Spleen (tissue), 7 donors: ENCODE data around the gene TRMT44.

ENCODE experiments used
- CTCF ChIP-seq, 11 experiments: fragments of 200-600 bp in 7 of 11; fragments of 450-650 bp in 4 of 11; sonication (generic) in 4 of 11; IDR thresholded peaks in 8 of 11; conservative IDR thresholded peaks in 3 of 11; 1 replicate in 7 of 11; 2 replicates in 4 of 11; pipeline versions ENCODE4 v1.4.0 to v1.8.0; 2016 to 2021; ENCODE audit warnings: antibody characterized with exemption in 11 of 11, inconsistent platforms in 4 of 11, mild to moderate bottlenecking in 1 of 11
- POLR2A ChIP-seq, 3 donors: fragments of 450-650 bp; IDR thresholded peaks; one replicate each; pipeline ENCODE4 v1.5.1; 2017; ENCODE audit warnings: antibody characterized with exemption in 3 of 3, mild to moderate bottlenecking in 1 of 3
- donor health status: DM: no; HTN: no; CAD: no; lungs with moderate emphysema.
- donor health status: DM: no; HTN: no; CAD: no.
- donor health status: DM: no; HTN: no; CAD: no.

- TF ChIP-seq CTCF (IDR thresholded peaks at IDR 0.05 in 8 of 11, conservative IDR thresholded peaks at IDR 0.05 in 3 of 11) (no peak), POLR2A (IDR thresholded peaks at IDR 0.05) (no peak)
These were observed 38.5 kb downstream of the TRMT44 start for GRCh38 chr4:8478801-8479744.
